Naive thymus-derived CD8-positive, alpha-beta T cell (primary cell): ENCODE data around the gene NAGS. TPM values are rescaled to one million over a fixed set of nuclear protein-coding genes. Genes with fewer than 3 reads are reported as not detected.
"Not testable (repeated sequence)": the region's sequence is repeated elsewhere in the genome, so short reads cannot be mapped to it uniquely, and the experiment has no call there.

Source experiments
- ATAC-seq, 2 donors: fragments of 150-1000 bp; cut with Tn5 transposase in 1 of 2; sonication (Bioruptor Pico), chemical (Tn5 transposase) in 1 of 2; 1 replicate in 1 of 2; 2 replicates in 1 of 2; pipeline ENCODE4 v1.10.0; 2021; ENCODE audit warnings: mild to moderate bottlenecking in 2 of 2, moderate library complexity in 2 of 2
- POLR2A ChIA-PET: fragments of 350-600 bp; sonication (Branson Sonifier 250); formaldehyde crosslinking; loops from one replicate; lab custom pipeline; 2021; ENCODE audit warnings: antibody characterized with exemption; lab: Charles Lee
- DNase-seq, 10 donors: peaks; one replicate each; pipeline versions ENCODE4 v3.0.0 to v3.0.0-alpha.2; 2020 to 2022
- H3K27ac Mint-ChIP-seq, 10 donors: one replicate each; pipeline ENCODE4 v1.8.0; 2020 to 2022; ENCODE audit warnings: mild to moderate bottlenecking in 10 of 10, mixed read lengths in 10 of 10, moderate library complexity in 4 of 10, inconsistent platforms in 1 of 10
- H3K27me3 Mint-ChIP-seq, 5 donors: one replicate each; pipeline ENCODE4 v1.8.0; 2021 to 2022; ENCODE audit warnings: mixed read lengths in 5 of 5
- H3K36me3 Mint-ChIP-seq, 3 donors: one replicate each; pipeline ENCODE4 v1.8.0; 2020 to 2022; ENCODE audit warnings: mixed read lengths in 3 of 3, mild to moderate bottlenecking in 2 of 3, inconsistent platforms in 1 of 3
- H3K4me1 Mint-ChIP-seq, 4 donors: one replicate each; pipeline ENCODE4 v1.8.0; 2021 to 2022; ENCODE audit warnings: mixed read lengths in 4 of 4
- H3K4me3 Mint-ChIP-seq, 10 donors: one replicate each; pipeline ENCODE4 v1.8.0; 2020 to 2022; ENCODE audit warnings: mild to moderate bottlenecking in 10 of 10, mixed read lengths in 10 of 10, moderate library complexity in 6 of 10, inconsistent platforms in 1 of 10
- H3K9me3 Mint-ChIP-seq, 9 donors: one replicate each; pipeline ENCODE4 v1.8.0; 2020 to 2022; ENCODE audit warnings: mixed read lengths in 9 of 9, mild to moderate bottlenecking in 3 of 9, inconsistent platforms in 1 of 9, moderate library complexity in 1 of 9
- polyA plus RNA-seq, 3 donors: library from polyadenylated mRNA; unstranded; fragments of 300-500 nt; fragmentation: Illumina TruSeq; gene quantifications; one replicate each; pipeline ENCODE4 v1.2.3, GENCODE V29; 2021
- total RNA-seq, 8 experiments: library from RNA in 2 of 8; stranded (reverse) in 2 of 8; gene quantifications; one replicate each; pipeline ENCODE4 v1.2.3 and lab custom pipeline; 2021 to 2026

Gene NAGS
- under 1 TPM; 0.19 to 0.96 TPM for total RNA-seq
- polyA plus RNA-seq = under 1 TPM; 0.39 to 0.62 (median 0.59) TPM
- 0 to 0.95 (median 0.62) reads per million in 6 experiments for total RNA-seq (lab: John Stamatoyannopoulos, UW)

GRCh38 chr17:44004077-44004760 lies at the start of gene NAGS:
Gene NAGS (plus strand): TSS chr17:44004622. CDS start chr17:44004664, 42 bp downstream.
- Mint-ChIP-seq H3K9me3 (no peaks in the 10 kb centered on the region), H3K27me3 (peaks cover 0 to 11% (median 2%) of the 10 kb centered on the region in 5 donors), H3K36me3 (peaks cover 0 to 1% (median 0%) of the 10 kb centered on the region in 3 donors), H3K4me3 (peak within 1 kb of the TSS; percentile 24 to 84 (median 62)), H3K4me1 (peaks cover 13 to 28% (median 25%) of the 10 kb centered on the region in 4 donors), H3K27ac (peak within 1 kb of the TSS in 2 of 10 donors; percentile 11 to 15)
- DNase-seq (peak in 3 of 10 donors; percentile 7 to 28 (median 8)), ATAC-seq (no peak)
- POLR2A ChIA-PET = interaction anchor here (0.6 to 2.4 kb wide), 3 partner anchors 11 to 66 kb away, joined by 4 to 8 read pairs (median 8); partner anchors contain the start of gene TMEM101

GRCh38 chr17:43956222-43956621 lies 48.2 kb upstream of the NAGS start:
- H3K9me3 Mint-ChIP-seq = no peaks in the 10 kb centered on the region
- POLR2A ChIA-PET = no interaction called here
- no peak for DNase-seq
- peaks cover 15 to 45% (median 28%) of the 10 kb centered on the region in 5 donors for H3K27me3 Mint-ChIP-seq
- no peak for ATAC-seq
- H3K36me3 Mint-ChIP-seq = no peaks in the 10 kb centered on the region
- peaks cover 2 to 10% (median 4%) of the 10 kb centered on the region in 4 donors for H3K4me1 Mint-ChIP-seq
- no peak overlapping the region for H3K27ac Mint-ChIP-seq
- no peak overlapping the region for H3K4me3 Mint-ChIP-seq

- DNase-seq = no peak
- Mint-ChIP-seq H3K27me3 (peaks cover 9 to 36% (median 24%) of the 10 kb centered on the region in 5 donors), H3K27ac (no peak overlapping the region), H3K9me3 (no peaks in the 10 kb centered on the region), H3K36me3 (no peaks in the 10 kb centered on the region), H3K4me1 (no peaks in the 10 kb centered on the region), H3K4me3 (no peak overlapping the region)
- no peak for ATAC-seq
- POLR2A ChIA-PET = no interaction called here
Measured at GRCh38 chr17:43958748-43959352, 45.6 kb upstream of the NAGS start.

GRCh38 chr17:43961292-43961691 lies 43.1 kb upstream of the NAGS start:
- H3K9me3 Mint-ChIP-seq, ATAC-seq, POLR2A ChIA-PET, H3K36me3 Mint-ChIP-seq, DNase-seq, H3K4me3 Mint-ChIP-seq, H3K4me1 Mint-ChIP-seq, H3K27ac Mint-ChIP-seq: not testable (repeated sequence)
- peaks cover 3 to 13% (median 8%) of the 10 kb centered on the region in 5 donors for H3K27me3 Mint-ChIP-seq

- Mint-ChIP-seq H3K4me1 (no peaks in the 10 kb centered on the region), H3K9me3 (no peaks in the 10 kb centered on the region), H3K36me3 (no peaks in the 10 kb centered on the region), H3K27me3 (peaks cover 3 to 16% (median 9%) of the 10 kb centered on the region in 5 donors), H3K27ac (peak overlapping the region in 1 of 10 donors; percentile 11), H3K4me3 (no peak overlapping the region)
- no peak for DNase-seq
- POLR2A ChIA-PET = no interaction called here
- ATAC-seq = no peak
Measured at GRCh38 chr17:43961954-43962353, 42.5 kb upstream of the NAGS start.

- no peaks in the 10 kb centered on the region for H3K36me3 Mint-ChIP-seq
- POLR2A ChIA-PET = no interaction called here
- DNase-seq (no peak), ATAC-seq (no peak)
- no peaks in the 10 kb centered on the region for H3K4me1 Mint-ChIP-seq
- no peaks in the 10 kb centered on the region for H3K9me3 Mint-ChIP-seq
- H3K27ac Mint-ChIP-seq = peak overlapping the region in 1 of 10 donors; percentile 70
- H3K4me3 Mint-ChIP-seq = no peak overlapping the region
- H3K27me3 Mint-ChIP-seq = peaks cover 3 to 16% (median 9%) of the 10 kb centered on the region in 5 donors
Measured at GRCh38 chr17:43962479-43962878, 41.9 kb upstream of the NAGS start.

- Mint-ChIP-seq H3K4me3 (no peak overlapping the region), H3K4me1 (peaks cover 0 to 1% (median 0%) of the 10 kb centered on the region in 4 donors), H3K27ac (no peak overlapping the region), H3K9me3 (no peaks in the 10 kb centered on the region), H3K27me3 (peaks cover 3 to 16% (median 7%) of the 10 kb centered on the region in 5 donors), H3K36me3 (no peaks in the 10 kb centered on the region)
- ATAC-seq = no peak
- POLR2A ChIA-PET = no interaction called here
- DNase-seq = no peak
Measured at GRCh38 chr17:43966276-43966675, 38.1 kb upstream of the NAGS start.

- no peak overlapping the region for H3K4me3 Mint-ChIP-seq
- POLR2A ChIA-PET = no interaction called here
- ATAC-seq = no peak
- H3K9me3 Mint-ChIP-seq = no peaks in the 10 kb centered on the region
- DNase-seq = no peak
- no peak overlapping the region for H3K27ac Mint-ChIP-seq
- H3K27me3 Mint-ChIP-seq = peaks cover 1 to 9% (median 3%) of the 10 kb centered on the region in 5 donors
- peaks cover 2 to 7% (median 4%) of the 10 kb centered on the region in 4 donors for H3K4me1 Mint-ChIP-seq
- H3K36me3 Mint-ChIP-seq = no peaks in the 10 kb centered on the region
Measured at GRCh38 chr17:43967251-43967875, 37.1 kb upstream of the NAGS start.

GRCh38 chr17:43970366-43970765 lies 34.1 kb upstream of the NAGS start:
- H3K9me3 Mint-ChIP-seq = no peaks in the 10 kb centered on the region
- no peak overlapping the region for H3K4me3 Mint-ChIP-seq
- peaks cover 0 to 14% (median 3%) of the 10 kb centered on the region in 5 donors for H3K27me3 Mint-ChIP-seq
- DNase-seq (no peak), ATAC-seq (no peak)
- no peak overlapping the region for H3K27ac Mint-ChIP-seq
- peaks cover 2 to 7% (median 4%) of the 10 kb centered on the region in 4 donors for H3K4me1 Mint-ChIP-seq
- H3K36me3 Mint-ChIP-seq = no peaks in the 10 kb centered on the region
- POLR2A ChIA-PET = interaction anchor here (0.6 kb wide), 1 partner anchor 12 kb away, joined by 3 read pairs; no protein-coding TSS in a partner anchor

GRCh38 chr17:43971436-43971835 lies 33.0 kb upstream of the NAGS start:
- POLR2A ChIA-PET, H3K27ac Mint-ChIP-seq, H3K4me3 Mint-ChIP-seq, H3K36me3 Mint-ChIP-seq, H3K4me1 Mint-ChIP-seq, H3K9me3 Mint-ChIP-seq: not testable (repeated sequence)
- ATAC-seq = peak in 1 of 2 donors; percentile 81
- DNase-seq = peak in 2 of 10 donors; percentile 7 to 14
- H3K27me3 Mint-ChIP-seq = peaks cover 0 to 12% (median 3%) of the 10 kb centered on the region in 5 donors

GRCh38 chr17:43972444-43973212 lies 31.8 kb upstream of the NAGS start:
- ATAC-seq, DNase-seq, H3K9me3 Mint-ChIP-seq, H3K4me1 Mint-ChIP-seq, H3K36me3 Mint-ChIP-seq, H3K4me3 Mint-ChIP-seq, POLR2A ChIA-PET, H3K27ac Mint-ChIP-seq: not testable (repeated sequence)
- H3K27me3 Mint-ChIP-seq = peaks cover 0 to 11% (median 3%) of the 10 kb centered on the region in 5 donors
